HEK293T (cell line): ENCODE results near the gene ABO.

Experiments used
- CTCF ChIA-PET: fragments of 350-600 bp; formaldehyde crosslinking; extraction: SDS; loops from one replicate; lab custom pipeline; 2021; ENCODE audit warnings: antibody characterized with exemption, inconsistent platforms; lab: Yijun Ruan, JAX
- POLR2A ChIA-PET: fragments of 350-600 bp; formaldehyde crosslinking; extraction: SDS; loops from one replicate; lab custom pipeline; 2020; ENCODE audit warnings: antibody characterized with exemption, inconsistent platforms; lab: Yijun Ruan, JAX
- DNase-seq: peaks from one replicate; pipeline ENCODE4 v3.0.0; 2012; ENCODE audit warnings: mixed read lengths; ENCODE audit errors: extremely low spot score
- ARNT ChIP-seq: fragments of 450-650 bp; IDR thresholded peaks from 2 replicates; pipeline ENCODE4 v1.6.1; 2017; ENCODE audit warnings: mild to moderate bottlenecking
- BHLHE40 ChIP-seq: fragments of 450-650 bp; IDR thresholded peaks from 2 replicates; pipeline ENCODE4 v1.6.1; 2016; ENCODE audit warnings: mild to moderate bottlenecking, moderate library complexity, borderline replicate concordance
- CTBP1 ChIP-seq: fragments of 450-650 bp; IDR thresholded peaks from 2 replicates; pipeline ENCODE4 v1.6.1; 2016; ENCODE audit warnings: borderline replicate concordance
- ELF4 ChIP-seq: fragments of 450-650 bp; IDR thresholded peaks from 2 replicates; pipeline ENCODE4 v1.6.1; 2017; ENCODE audit warnings: antibody characterized with exemption
- FOXA1 ChIP-seq: fragments of 450-650 bp; IDR thresholded peaks from 2 replicates; pipeline ENCODE4 v1.6.1; 2016; ENCODE audit warnings: mild to moderate bottlenecking
- FOXK2 ChIP-seq: fragments of 450-650 bp; IDR thresholded peaks from 2 replicates; pipeline ENCODE4 v1.6.1; 2016; ENCODE audit warnings: mild to moderate bottlenecking
- FOXM1 ChIP-seq: fragments of 450-650 bp; IDR thresholded peaks from 2 replicates; pipeline ENCODE4 v1.6.1; 2017; ENCODE audit warnings: mild to moderate bottlenecking, borderline replicate concordance
- HDGF ChIP-seq: fragments of 450-650 bp; IDR thresholded peaks from 2 replicates; pipeline ENCODE4 v1.6.1; 2017; ENCODE audit warnings: antibody characterized with exemption, borderline replicate concordance
- L3MBTL2 ChIP-seq: fragments of 450-650 bp; conservative IDR thresholded peaks from 2 replicates; pipeline ENCODE4 v1.6.1; 2016; ENCODE audit warnings: mild to moderate bottlenecking
- LEF1 ChIP-seq: fragments of 450-650 bp; IDR thresholded peaks from 2 replicates; pipeline ENCODE4 v1.6.1; 2017; ENCODE audit warnings: mild to moderate bottlenecking, borderline replicate concordance
- NFRKB ChIP-seq: fragments of 450-650 bp; IDR thresholded peaks from 2 replicates; pipeline ENCODE4 v1.6.1; 2016; ENCODE audit warnings: mild to moderate bottlenecking, moderate library complexity
- PKNOX1 ChIP-seq: fragments of 450-650 bp; IDR thresholded peaks from 2 replicates; pipeline ENCODE4 v1.6.1; 2016
- SP1 ChIP-seq: fragments of 450-650 bp; IDR thresholded peaks from 2 replicates; pipeline ENCODE4 v1.6.1; 2017
- SUZ12 ChIP-seq: fragments of 450-650 bp; IDR thresholded peaks from 2 replicates; pipeline ENCODE4 v1.6.1; 2016; ENCODE audit warnings: mild to moderate bottlenecking
- TARDBP ChIP-seq: fragments of 450-650 bp; IDR thresholded peaks from 2 replicates; pipeline ENCODE4 v1.6.1; 2016
- ZNF384 ChIP-seq: fragments of 450-650 bp; IDR thresholded peaks from 2 replicates; pipeline ENCODE4 v1.6.1; 2016

ABO gene

GRCh38 chr9:133275105-133276000, at the start of gene ABO:
Gene ABO (minus strand): TSS chr9:133275201.
- CTCF ChIA-PET: no interaction called here
- DNase-seq: no peak
- POLR2A ChIA-PET: no interaction called here
- no peak for TF ChIP-seq HDGF
- no peak for TF ChIP-seq ARNT
- no peak for TF ChIP-seq ELF4
- TF ChIP-seq NFRKB: no peak
- no peak for TF ChIP-seq SUZ12
- no peak for TF ChIP-seq L3MBTL2
- TF ChIP-seq FOXM1: no peak
- TF ChIP-seq CTBP1: no peak
- TF ChIP-seq PKNOX1: no peak
- TF ChIP-seq FOXA1: no peak
- no peak for TF ChIP-seq FOXK2
- no peak for TF ChIP-seq LEF1
- no peak for TF ChIP-seq TARDBP

GRCh38 chr9:133323991-133324703, 49.1 kb upstream of the ABO start:
- ChIA-PET POLR2A (no interaction called here), CTCF (no interaction called here)
- no peak for TF ChIP-seq PKNOX1
- TF ChIP-seq NFRKB: no peak
- no peak for TF ChIP-seq ARNT
- TF ChIP-seq SP1: no peak
- TF ChIP-seq FOXK2: no peak
- TF ChIP-seq HDGF: no peak
- no peak for TF ChIP-seq FOXA1
- TF ChIP-seq SUZ12: no peak
- TF ChIP-seq CTBP1: no peak
- TF ChIP-seq ELF4: no peak
- no peak for TF ChIP-seq BHLHE40
- TF ChIP-seq ZNF384: no peak
- TF ChIP-seq LEF1: no peak
- no peak for TF ChIP-seq TARDBP
- TF ChIP-seq L3MBTL2: no peak
- no peak for TF ChIP-seq FOXM1
- DNase-seq: no peak

- TF ChIP-seq NFRKB: no peak
- TF ChIP-seq ARNT: no peak
- no peak for TF ChIP-seq SUZ12
- no peak for TF ChIP-seq PKNOX1
- DNase-seq: no peak
- POLR2A ChIA-PET: no interaction called here
- CTCF ChIA-PET: no interaction called here
Measured at GRCh38 chr9:133323211-133323610, 48.2 kb upstream of the ABO start.

GRCh38 chr9:133322701-133323100, 47.7 kb upstream of the ABO start:
- TF ChIP-seq CTBP1: no peak
- TF ChIP-seq FOXA1: no peak
- TF ChIP-seq PKNOX1: no peak
- TF ChIP-seq ARNT: no peak
- ChIA-PET CTCF (interaction anchor here (0.7 kb wide), 1 partner anchor 104 kb away, joined by 3 read pairs; no protein-coding TSS in a partner anchor), POLR2A (no interaction called here)
- no peak for DNase-seq

GRCh38 chr9:133321411-133321935, 46.5 kb upstream of the ABO start:
- TF ChIP-seq FOXK2: no peak
- no peak for TF ChIP-seq PKNOX1
- no peak for TF ChIP-seq L3MBTL2
- ChIA-PET POLR2A (no interaction called here), CTCF (no interaction called here)
- DNase-seq: no peak
